H9 (cell line): ENCODE results near the gene ITGAE. TPM values are rescaled to one million over a fixed set of nuclear protein-coding genes. Genes with fewer than 3 reads are reported as not detected.

Experiments
- DNase-seq: peaks from one replicate; pipeline ENCODE4 v3.0.0-alpha.2; 2017
- H2AFZ ChIP-seq: one replicate; pipeline ENCODE4 v1.6.1; 2013; ENCODE audit warnings: mild to moderate bottlenecking, low read length, control low read depth, moderate library complexity
- H2AK5ac ChIP-seq: 2 replicates; pipeline ENCODE4 v1.6.1; 2013; ENCODE audit warnings: low read length, control low read depth, mixed read lengths; ENCODE audit not compliant: insufficient read length
- H2BK120ac ChIP-seq: one replicate; pipeline ENCODE4 v1.6.1; 2013; ENCODE audit warnings: low read depth, mild to moderate bottlenecking, low read length, control low read depth, inconsistent platforms; ENCODE audit not compliant: poor library complexity, severe bottlenecking
- H2BK12ac ChIP-seq: 2 replicates; pipeline ENCODE4 v1.6.1; 2013; ENCODE audit warnings: low read length, control low read depth, mixed read lengths, low read depth; ENCODE audit not compliant: insufficient read length
- H2BK15ac ChIP-seq: 2 replicates; pipeline ENCODE4 v1.6.1; 2013; ENCODE audit warnings: low read depth, low read length, control low read depth
- H2BK20ac ChIP-seq: one replicate; pipeline ENCODE4 v1.6.1; 2013; ENCODE audit warnings: low read depth, mild to moderate bottlenecking, low read length, control low read depth, inconsistent platforms; ENCODE audit not compliant: poor library complexity, severe bottlenecking
- H2BK5ac ChIP-seq: 2 replicates; pipeline ENCODE4 v1.6.1; 2013; ENCODE audit warnings: low read length, control low read depth, mixed read lengths; ENCODE audit not compliant: insufficient read length
- H3K14ac ChIP-seq: 2 replicates; pipeline ENCODE4 v1.6.1; 2013; ENCODE audit warnings: low read length, control low read depth; ENCODE audit not compliant: insufficient read depth
- H3K18ac ChIP-seq: 2 replicates; pipeline ENCODE4 v1.6.1; 2013; ENCODE audit warnings: low read depth, mild to moderate bottlenecking, mixed read lengths, low read length, control low read depth; ENCODE audit not compliant: insufficient read length
- H3K23ac ChIP-seq: 2 replicates; pipeline ENCODE4 v1.6.1; 2013; ENCODE audit warnings: low read length, control low read depth, mixed read lengths, low read depth; ENCODE audit not compliant: insufficient read length
- H3K23me2 ChIP-seq: 2 replicates; pipeline ENCODE4 v1.6.1; 2013; ENCODE audit warnings: low read depth, mild to moderate bottlenecking, mixed read lengths, low read length, control low read depth; ENCODE audit not compliant: insufficient read length, poor library complexity, severe bottlenecking
- H3K27ac ChIP-seq: 2 replicates; pipeline ENCODE4 v1.5.1; 2013; ENCODE audit warnings: low read length, control low read depth, mixed read lengths, low read depth; ENCODE audit not compliant: insufficient read length
- H3K27me3 ChIP-seq: 2 replicates; pipeline ENCODE4 v1.6.1; 2013; ENCODE audit warnings: low read length, control low read depth, inconsistent platforms; ENCODE audit not compliant: insufficient read depth
- H3K4ac ChIP-seq: 2 replicates; pipeline ENCODE4 v1.6.1; 2013; ENCODE audit warnings: low read depth, mild to moderate bottlenecking, control low read depth, inconsistent platforms, low read length, moderate library complexity
- H3K4me1 ChIP-seq: 2 replicates; pipeline ENCODE4 v1.6.1; 2013; ENCODE audit warnings: low read length, control low read depth, inconsistent platforms; ENCODE audit not compliant: insufficient read depth
- H3K4me2 ChIP-seq: 2 replicates; pipeline ENCODE4 v1.6.1; 2013; ENCODE audit warnings: low read length, control low read depth, mixed read lengths; ENCODE audit not compliant: insufficient read length, insufficient read depth
- H3K56ac ChIP-seq: 2 replicates; pipeline ENCODE4 v1.6.1; 2013; ENCODE audit warnings: low read depth, mild to moderate bottlenecking, mixed read lengths, low read length, control low read depth; ENCODE audit not compliant: insufficient read length
- H3K79me1 ChIP-seq: 2 replicates; pipeline ENCODE4 v1.6.1; 2013; ENCODE audit warnings: low read depth, mild to moderate bottlenecking, moderate library complexity, low read length, control low read depth, inconsistent platforms; ENCODE audit not compliant: insufficient read depth, poor library complexity, severe bottlenecking
- H3K79me2 ChIP-seq: 2 replicates; pipeline ENCODE4 v1.6.1; 2013; ENCODE audit warnings: low read length, control low read depth, inconsistent platforms; ENCODE audit not compliant: insufficient read depth
- H3K9ac ChIP-seq: 2 replicates; pipeline ENCODE4 v1.6.1; 2013; ENCODE audit warnings: low read length, control low read depth, mixed read lengths; ENCODE audit not compliant: insufficient read length; ENCODE audit errors: extremely low read depth
- H3K9me3 ChIP-seq: one replicate; pipeline ENCODE4 v1.6.1; 2013; ENCODE audit warnings: low read depth, low read length, inconsistent platforms; ENCODE audit not compliant: control insufficient read depth
- H3T11ph ChIP-seq: one replicate; pipeline ENCODE4 v1.6.1; 2013; ENCODE audit warnings: mild to moderate bottlenecking, low read length, control low read depth, inconsistent platforms
- H4K20me1 ChIP-seq: one replicate; pipeline ENCODE4 v1.6.1; 2013; ENCODE audit not compliant: control insufficient read depth, insufficient read length, insufficient read depth
- H4K5ac ChIP-seq: 2 replicates; pipeline ENCODE4 v1.6.1; 2013; ENCODE audit warnings: low read depth, mild to moderate bottlenecking, mixed read lengths, low read length, control low read depth; ENCODE audit not compliant: insufficient read length
- H4K8ac ChIP-seq: replicated peaks from 2 replicates; pipeline ENCODE4 v1.6.1; 2013; ENCODE audit warnings: low read length, control low read depth, mixed read lengths, low read depth; ENCODE audit not compliant: insufficient read length
- H4K91ac ChIP-seq: 2 replicates; pipeline ENCODE4 v1.6.1; 2013; ENCODE audit warnings: low read depth, mild to moderate bottlenecking, moderate library complexity, mixed read lengths, low read length, control low read depth; ENCODE audit not compliant: insufficient read length
- H3K27ac Mint-ChIP-seq, 3 experiments: 2 replicates in 2 of 3; 3 replicates in 1 of 3; pipeline ENCODE4 v1.8.0; 2020 to 2021; ENCODE audit warnings: mixed read lengths in 3 of 3, mild to moderate bottlenecking in 1 of 3, moderate library complexity in 1 of 3
- H3K27me3 Mint-ChIP-seq: 2 replicates; pipeline ENCODE4 v1.8.0; 2021; ENCODE audit warnings: low read depth, mild to moderate bottlenecking, moderate library complexity, mixed read lengths
- H3K36me3 Mint-ChIP-seq, 3 experiments: 2 replicates in 2 of 3; 3 replicates in 1 of 3; pipeline ENCODE4 v1.8.0; 2020 to 2021; ENCODE audit warnings: low read depth in 3 of 3, mixed read lengths in 3 of 3; ENCODE audit not compliant: insufficient read depth in 1 of 3
- H3K4me1 Mint-ChIP-seq, 2 experiments: 2 replicates each; pipeline ENCODE4 v1.8.0; 2020; ENCODE audit warnings: mixed read lengths in 2 of 2
- H3K4me3 Mint-ChIP-seq, 2 experiments: 2 replicates in 1 of 2; 3 replicates in 1 of 2; pipeline ENCODE4 v1.8.0; 2020 to 2021; ENCODE audit warnings: mild to moderate bottlenecking in 2 of 2, mixed read lengths in 2 of 2, moderate library complexity in 1 of 2
- H3K9me3 Mint-ChIP-seq, 2 experiments: 2 replicates in 1 of 2; 3 replicates in 1 of 2; pipeline ENCODE4 v1.8.0; 2020; ENCODE audit warnings: mild to moderate bottlenecking in 2 of 2, mixed read lengths in 2 of 2, moderate library complexity in 1 of 2
- WGBS: extraction: QIAGEN DNeasy Blood & Tissue Kit; methylation state at CpG from one replicate; pipeline ENCODE4 v1.1.7; 2013; ENCODE audit warnings: missing lambda C conversion rate, low lambda C conversion rate, mixed read lengths; ENCODE audit not compliant: insufficient read length; ENCODE audit errors: extremely low coverage; 5-methylcytosine and 5-hydroxymethylcytosine counted together
- total RNA-seq: library from RNA; stranded (reverse); gene quantifications from 2 replicates; pipeline ENCODE4 v1.2.1, GENCODE V29; 2021
- TF ChIP-seq, protein P1 (sequence below): fragments of 200-600 bp; sonication (generic); conservative IDR thresholded peaks from 3 replicates; pipeline ENCODE4 v1.8.0; 2021; ENCODE audit warnings: antibody characterized with exemption, mild to moderate bottlenecking

The ITGAE gene
- total RNA-seq, 1 experiment from 2014 or later = 23.5 TPM

DNA sequence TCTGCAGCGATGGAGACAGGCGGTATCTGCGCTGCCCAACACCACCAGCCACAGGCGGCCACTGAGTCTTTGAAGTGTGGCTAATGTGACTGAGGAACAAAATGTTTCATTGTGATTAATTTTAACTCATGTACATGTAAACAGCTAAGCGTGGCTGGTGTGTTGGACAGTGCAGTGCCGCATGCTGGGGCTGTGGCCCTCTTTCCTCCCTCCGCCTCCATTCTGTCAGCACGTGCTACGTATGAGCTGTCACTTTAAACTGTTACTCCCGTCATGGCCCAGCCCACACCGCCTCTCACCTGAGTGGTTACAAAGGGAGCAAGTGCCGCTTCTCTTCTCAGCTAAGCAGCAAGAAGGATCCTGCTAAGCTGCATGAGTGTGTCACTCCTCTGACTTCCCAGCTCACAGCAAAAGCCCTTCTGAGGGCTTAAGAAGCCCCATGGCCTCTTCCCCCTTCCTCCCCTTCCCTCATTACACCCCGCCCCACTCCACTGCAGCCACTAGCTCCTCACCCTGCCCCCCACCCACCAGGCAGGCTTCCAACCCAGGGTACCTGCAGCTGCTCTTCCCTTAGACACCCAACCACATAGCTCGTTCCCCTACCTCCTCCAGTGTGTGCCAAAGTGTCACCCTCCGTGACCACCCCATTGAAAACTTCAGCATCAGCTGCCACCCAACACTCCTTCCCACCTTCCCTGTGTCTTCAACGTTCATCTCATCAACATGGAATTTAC, 62.3 kb downstream of the ITGAE start:
- Histone ChIP-seq H3K79me1 (no peaks in the 10 kb centered on the region), H3K9ac (no peak overlapping the region), H2AFZ (no peak overlapping the region), H2BK20ac (no peak overlapping the region), H4K91ac (no peak overlapping the region), H3K4me1 (no peaks in the 10 kb centered on the region), H3K23ac (no peak overlapping the region), H4K5ac (no peak overlapping the region), H2BK5ac (no peak overlapping the region), H2BK120ac (no peak overlapping the region), H3K18ac (no peak overlapping the region), H3K9me3 (no peaks in the 10 kb centered on the region), H2AK5ac (no peak overlapping the region), H3K27me3 (no peaks in the 10 kb centered on the region), H3K79me2 (no peaks in the 10 kb centered on the region), H2BK15ac (no peak overlapping the region), H3T11ph (no peak overlapping the region), H3K4me2 (no peak overlapping the region), H3K27ac (no peak overlapping the region), H3K23me2 (no peaks in the 10 kb centered on the region), H4K8ac (no peak overlapping the region), H3K56ac (no peak overlapping the region), H3K4ac (no peak overlapping the region), H4K20me1 (no peaks in the 10 kb centered on the region), H2BK12ac (no peak overlapping the region), H3K14ac (no peak overlapping the region)
- DNase-seq = no peak
- H3K27me3 Mint-ChIP-seq = peaks cover 2% of the 10 kb centered on the region; the same call in 1 of the 2 replicates
- no peak overlapping the region for H3K4me3 Mint-ChIP-seq
- no peaks in the 10 kb centered on the region for H3K9me3 Mint-ChIP-seq
- TF ChIP-seq, protein P1, sequence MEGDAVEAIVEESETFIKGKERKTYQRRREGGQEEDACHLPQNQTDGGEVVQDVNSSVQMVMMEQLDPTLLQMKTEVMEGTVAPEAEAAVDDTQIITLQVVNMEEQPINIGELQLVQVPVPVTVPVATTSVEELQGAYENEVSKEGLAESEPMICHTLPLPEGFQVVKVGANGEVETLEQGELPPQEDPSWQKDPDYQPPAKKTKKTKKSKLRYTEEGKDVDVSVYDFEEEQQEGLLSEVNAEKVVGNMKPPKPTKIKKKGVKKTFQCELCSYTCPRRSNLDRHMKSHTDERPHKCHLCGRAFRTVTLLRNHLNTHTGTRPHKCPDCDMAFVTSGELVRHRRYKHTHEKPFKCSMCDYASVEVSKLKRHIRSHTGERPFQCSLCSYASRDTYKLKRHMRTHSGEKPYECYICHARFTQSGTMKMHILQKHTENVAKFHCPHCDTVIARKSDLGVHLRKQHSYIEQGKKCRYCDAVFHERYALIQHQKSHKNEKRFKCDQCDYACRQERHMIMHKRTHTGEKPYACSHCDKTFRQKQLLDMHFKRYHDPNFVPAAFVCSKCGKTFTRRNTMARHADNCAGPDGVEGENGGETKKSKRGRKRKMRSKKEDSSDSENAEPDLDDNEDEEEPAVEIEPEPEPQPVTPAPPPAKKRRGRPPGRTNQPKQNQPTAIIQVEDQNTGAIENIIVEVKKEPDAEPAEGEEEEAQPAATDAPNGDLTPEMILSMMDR = no peak
- peak overlapping the region in 2 of 3 experiments; percentile 64 to 68; a peak in 4 of 7 replicates for H3K27ac Mint-ChIP-seq
- peaks cover 21 to 25% of the 10 kb centered on the region in 2 experiments for H3K4me1 Mint-ChIP-seq
- WGBS = no CpG with 5 or more reads among the region's 16 CpGs
- H3K36me3 Mint-ChIP-seq = no peaks in the 10 kb centered on the region
